OCI-LY1 (cell line): ENCODE measurements around the gene SPATA9.

ENCODE experiments used
- CTCF ChIP-seq: fragments of 200-600 bp; sonication (generic), shearing (Covaris generic); IDR thresholded peaks from 2 replicates; pipeline ENCODE4 v1.5.1; 2017; ENCODE audit warnings: mild to moderate bottlenecking, antibody characterized with exemption, low read length, moderate library complexity, mixed read lengths
- EZH2 ChIP-seq: fragments of 200-600 bp; sonication (generic), shearing (Covaris generic); IDR thresholded peaks from 2 replicates; pipeline ENCODE4 v1.8.0; 2017; ENCODE audit warnings: borderline replicate concordance, mixed run types, mild to moderate bottlenecking, antibody characterized with exemption, low read length, moderate library complexity, mixed read lengths

GRCh38 chr5:95721582-95722295, 38.9 kb upstream of the SPATA9 start:
- TF ChIP-seq CTCF: no peak
- no peak for TF ChIP-seq EZH2
